ENCODE measurements around the gene ABTB1.
A peak's percentile ranks its signal among the peaks of the same experiment; 100 is the strongest.

ABTB1 gene

GRCh38 chr3:127717357-127718244 is 44.8 kb downstream of the ABTB1 start:
- TF ChIP-seq CTCF (conservative IDR thresholded peaks at IDR 0.05): no peak
- H3K27ac ChIP-seq: peak overlapping the region; percentile 95

- TF ChIP-seq CTCF (conservative IDR thresholded peaks at IDR 0.05): no peak
- peak overlapping the region; percentile 95 for H3K27ac ChIP-seq
Measured at GRCh38 chr3:127718245-127718915, 45.6 kb downstream of the ABTB1 start.

- TF ChIP-seq CTCF (conservative IDR thresholded peaks at IDR 0.05): no peak
- peak overlapping the region; percentile 95 for H3K27ac ChIP-seq
Measured at GRCh38 chr3:127718916-127719290, 46.2 kb downstream of the ABTB1 start.

- no peak for TF ChIP-seq CTCF (conservative IDR thresholded peaks at IDR 0.05)
- H3K27ac ChIP-seq: peak overlapping the region; percentile 95
Measured at GRCh38 chr3:127719369-127719768, 46.6 kb downstream of the ABTB1 start.

- no peak for TF ChIP-seq CTCF (conservative IDR thresholded peaks at IDR 0.05)
- H3K27ac ChIP-seq: peak overlapping the region; percentile 95
Measured at GRCh38 chr3:127720161-127720823, 47.5 kb downstream of the ABTB1 start.

GRCh38 chr3:127720985-127721935 is 48.5 kb downstream of the ABTB1 start:
- no peak for TF ChIP-seq CTCF (conservative IDR thresholded peaks at IDR 0.05)
- H3K27ac ChIP-seq: peak overlapping the region; percentile 95
